HG03039 (cell line): ENCODE results near the gene LRP1B.

Source experiments
- ATAC-seq: cut with Tn5 transposase; IDR thresholded peaks from one replicate; pipeline ENCODE4 v1.9.1; 2021; ENCODE audit warnings: mild to moderate bottlenecking, moderate library complexity; ENCODE audit not compliant: unreplicated experiment

Gene LRP1B

DNA sequence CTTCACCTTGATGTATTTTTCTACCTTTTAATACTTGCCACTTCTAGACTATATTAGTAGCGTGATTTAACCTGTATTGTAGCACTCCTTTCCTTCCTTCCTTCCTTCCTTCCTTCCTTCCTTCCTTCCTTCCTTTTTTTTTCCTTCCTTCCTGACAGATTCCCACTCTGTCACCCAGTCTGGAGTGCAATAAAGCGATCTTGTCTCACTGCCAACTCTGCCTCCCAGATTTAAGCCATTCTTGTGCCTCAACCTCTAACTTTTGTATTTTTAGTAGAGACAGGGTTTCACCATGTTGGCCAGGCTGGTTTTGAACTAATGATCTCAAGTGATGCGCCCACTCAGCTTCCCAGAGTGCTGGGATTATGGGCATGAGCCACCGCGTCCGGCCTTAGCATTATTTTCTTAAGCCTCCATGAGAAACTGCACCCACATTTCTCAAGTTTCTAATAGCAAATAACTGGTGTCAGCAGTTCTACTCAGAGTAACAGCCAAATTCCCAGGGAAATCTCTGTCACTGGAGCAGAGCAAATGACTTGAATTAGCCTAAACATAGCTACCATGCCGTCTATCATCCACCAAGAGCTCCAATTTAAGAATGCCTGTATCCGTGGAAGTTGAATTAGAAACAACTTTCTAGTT is 529.2 kb downstream of the LRP1B start:
- ATAC-seq = no peak

- ATAC-seq = no peak
These were observed 531.1 kb downstream of the LRP1B start for GRCh38 chr2:141599721-141600120.

DNA sequence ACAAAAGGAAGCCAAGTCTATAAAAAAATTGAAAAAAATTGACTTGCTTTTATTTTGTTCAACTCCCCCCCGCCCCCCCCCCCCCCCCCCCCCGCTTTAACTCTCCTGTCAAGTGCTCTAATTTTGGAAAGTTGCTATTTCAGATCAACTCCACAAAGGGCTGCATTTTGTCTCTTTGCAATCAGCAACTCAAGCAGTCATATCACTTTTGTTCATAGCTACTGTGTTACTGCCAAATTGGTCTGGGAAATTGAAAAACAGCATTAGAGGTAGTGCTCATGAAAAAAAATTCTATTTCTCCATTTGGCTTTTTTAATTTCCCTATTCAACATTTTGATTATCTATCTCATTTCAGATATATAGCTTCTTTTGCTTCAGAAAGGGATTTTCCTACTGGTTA is 531.8 kb downstream of the LRP1B start:
- ATAC-seq = no peak

GRCh38 chr2:141595316-141595920 is 535.4 kb downstream of the LRP1B start:
- no peak for ATAC-seq

DNA sequence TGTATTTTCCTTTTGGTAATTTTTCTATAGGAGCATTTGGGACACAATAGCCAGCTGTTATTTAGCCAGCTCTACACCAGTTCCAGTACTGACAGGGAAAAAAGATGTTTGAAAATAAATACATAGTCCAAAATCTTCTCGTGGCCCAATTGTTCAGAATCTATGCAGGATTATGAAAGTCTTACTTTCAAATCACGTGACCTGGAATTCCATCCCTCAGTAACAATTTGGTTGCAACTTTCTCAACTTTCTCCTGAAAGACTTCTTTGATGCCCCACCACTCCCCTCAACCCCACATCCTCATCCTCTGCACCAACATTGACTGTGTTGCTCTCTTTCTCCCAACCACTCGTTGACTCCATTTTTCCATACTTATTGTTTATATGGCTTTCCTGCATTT is 539.0 kb downstream of the LRP1B start:
- no peak for ATAC-seq

- no peak for ATAC-seq
These were observed 540.2 kb downstream of the LRP1B start for GRCh38 chr2:141590620-141591019.

DNA sequence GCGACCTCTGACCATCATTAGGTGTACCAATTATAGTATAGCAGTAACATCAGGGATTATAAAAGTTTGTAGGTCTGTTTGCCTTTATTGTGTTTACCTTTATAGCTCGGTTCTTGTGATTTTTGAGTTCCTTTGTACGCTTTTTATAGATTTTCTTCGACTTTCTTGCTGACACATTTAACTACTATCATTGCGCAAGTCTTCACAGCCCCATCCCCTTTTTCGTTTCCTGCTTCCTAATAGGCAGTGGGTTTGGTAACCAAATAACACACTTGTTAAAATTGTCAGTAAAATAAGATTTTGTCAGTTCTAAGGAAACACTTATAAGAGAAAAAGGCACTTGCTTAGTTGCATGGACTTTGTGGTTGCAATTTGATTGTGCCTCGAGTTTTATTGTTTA is 541.5 kb downstream of the LRP1B start:
- no peak for ATAC-seq

DNA sequence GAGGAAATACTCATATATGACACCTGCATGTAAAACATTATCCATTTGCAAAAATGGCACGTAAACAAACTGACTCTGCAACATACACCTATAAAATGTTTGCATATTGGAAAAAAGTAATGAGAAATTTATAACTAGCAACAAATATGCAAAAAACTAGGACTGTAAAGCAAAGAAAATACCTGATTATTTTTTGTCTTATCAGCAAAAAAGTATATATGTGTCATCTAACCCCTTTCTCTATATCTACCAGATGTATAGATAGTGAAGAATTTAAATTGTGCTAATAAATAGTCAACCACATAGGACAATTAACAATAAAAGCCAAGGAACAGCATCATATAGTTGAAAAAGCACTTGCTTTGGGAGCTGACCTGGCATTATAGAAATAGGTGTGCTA is 543.8 kb downstream of the LRP1B start:
- no peak for ATAC-seq

GRCh38 chr2:141582213-141582612 is 548.6 kb downstream of the LRP1B start:
- no peak for ATAC-seq

DNA sequence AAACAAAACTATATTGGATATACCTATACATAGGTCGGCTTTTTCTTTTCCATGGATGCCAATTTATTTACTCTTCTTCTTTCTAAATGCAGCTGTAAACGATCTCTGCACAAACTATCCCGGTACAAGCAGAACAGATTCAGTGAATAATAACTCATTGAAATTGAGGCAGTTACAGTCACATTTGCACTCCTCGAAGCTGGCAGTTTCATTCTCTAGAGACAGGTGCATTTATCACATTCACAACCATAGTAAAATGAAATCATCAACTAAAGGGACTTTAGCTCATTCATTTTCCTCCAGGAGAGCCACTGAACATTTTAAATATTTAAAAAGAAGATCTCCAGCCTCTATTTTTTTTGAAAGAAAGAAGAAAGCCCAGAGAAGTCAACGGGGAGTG is 551.7 kb downstream of the LRP1B start:
- ATAC-seq = no peak

- ATAC-seq = no peak
These were observed 560.2 kb downstream of the LRP1B start for GRCh38 chr2:141570474-141571131.

DNA sequence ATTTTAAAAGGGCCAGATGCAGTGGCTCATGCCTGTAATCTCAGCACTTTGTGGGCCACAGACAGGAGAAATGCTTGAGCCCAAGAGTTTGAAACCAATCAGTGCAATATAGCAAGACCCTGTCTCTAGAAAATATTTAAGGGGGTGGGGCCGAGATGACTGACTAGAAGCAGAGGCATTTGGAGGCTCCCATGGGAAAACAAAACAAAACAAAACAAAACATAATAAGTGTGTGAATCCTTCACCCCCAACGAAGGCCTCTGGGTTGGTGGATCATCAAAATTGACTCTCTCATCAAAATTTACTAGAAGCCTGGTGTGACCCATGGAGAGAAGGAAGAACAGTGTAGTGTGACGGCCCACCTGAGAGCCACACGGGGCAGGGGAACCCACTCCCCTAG is 560.9 kb downstream of the LRP1B start:
- no peak for ATAC-seq

GRCh38 chr2:141565597-141565996 is 565.2 kb downstream of the LRP1B start:
- ATAC-seq = no peak

DNA sequence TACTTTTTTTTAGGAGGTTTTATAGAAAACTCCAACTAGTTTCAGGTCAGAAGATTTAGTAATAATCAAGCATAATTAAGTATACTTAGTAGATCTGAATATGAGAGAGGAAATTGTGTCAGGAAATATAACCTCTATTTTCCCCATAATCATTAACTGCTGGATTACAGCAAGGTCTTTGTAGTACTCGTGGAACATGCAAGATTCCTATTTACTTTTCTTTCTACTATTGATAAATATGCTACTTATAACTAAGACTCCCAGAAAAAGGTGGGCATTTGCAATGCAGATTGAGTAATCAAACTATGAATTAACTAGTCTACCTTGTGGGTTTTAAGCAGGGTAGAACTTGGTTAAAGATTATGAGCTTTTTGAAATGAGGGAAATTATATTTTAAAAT is 570.1 kb downstream of the LRP1B start:
- ATAC-seq = no peak

GRCh38 chr2:141557329-141558095 is 573.3 kb downstream of the LRP1B start:
- ATAC-seq = peak; percentile 57

DNA sequence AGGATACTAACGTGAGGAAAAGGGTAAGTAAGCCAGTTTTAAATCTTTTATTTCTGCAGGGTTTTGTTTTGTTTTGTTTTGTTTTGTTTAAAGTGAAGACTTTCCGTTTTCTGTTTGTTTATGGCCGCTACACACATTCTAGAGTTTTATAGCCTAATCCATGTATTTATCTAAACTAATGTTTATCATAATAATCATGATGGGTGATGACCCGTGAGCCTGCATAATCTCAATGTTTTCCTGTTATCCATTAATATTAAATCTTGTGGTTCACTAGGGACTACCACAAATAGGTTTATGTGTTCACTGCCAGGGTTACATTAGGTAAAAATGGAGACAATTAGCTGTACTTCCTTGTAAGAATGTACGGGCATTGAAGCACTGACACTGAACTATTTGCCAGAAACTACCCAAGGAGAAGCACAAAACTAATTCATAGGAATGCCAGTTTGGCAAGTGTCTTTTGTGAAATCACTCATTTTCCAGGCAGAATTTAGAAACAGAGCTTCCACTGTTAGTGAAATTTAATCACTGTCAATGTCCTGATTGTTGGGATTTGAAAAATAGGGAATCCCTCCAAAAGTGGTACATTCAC is 574.8 kb downstream of the LRP1B start:
- no peak for ATAC-seq

DNA sequence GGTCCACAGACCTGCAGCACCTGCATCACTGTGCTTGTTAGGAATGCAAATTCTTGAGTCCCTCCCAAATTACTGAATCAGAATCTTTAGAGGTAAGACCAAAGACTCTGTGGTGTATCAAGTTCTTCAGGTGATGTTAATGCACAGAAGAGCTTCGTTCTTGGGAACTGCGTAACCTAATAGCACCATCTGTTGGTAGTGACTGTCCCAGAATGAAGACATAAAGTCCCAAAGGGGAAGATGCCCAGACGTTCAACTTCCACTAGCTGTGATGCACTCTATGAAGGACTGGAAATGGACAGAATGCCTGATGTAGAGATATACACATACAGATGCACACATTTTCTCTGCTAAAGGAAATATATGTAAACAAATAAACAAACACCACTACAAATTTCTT is 576.0 kb downstream of the LRP1B start:
- peak; percentile 82 for ATAC-seq

DNA sequence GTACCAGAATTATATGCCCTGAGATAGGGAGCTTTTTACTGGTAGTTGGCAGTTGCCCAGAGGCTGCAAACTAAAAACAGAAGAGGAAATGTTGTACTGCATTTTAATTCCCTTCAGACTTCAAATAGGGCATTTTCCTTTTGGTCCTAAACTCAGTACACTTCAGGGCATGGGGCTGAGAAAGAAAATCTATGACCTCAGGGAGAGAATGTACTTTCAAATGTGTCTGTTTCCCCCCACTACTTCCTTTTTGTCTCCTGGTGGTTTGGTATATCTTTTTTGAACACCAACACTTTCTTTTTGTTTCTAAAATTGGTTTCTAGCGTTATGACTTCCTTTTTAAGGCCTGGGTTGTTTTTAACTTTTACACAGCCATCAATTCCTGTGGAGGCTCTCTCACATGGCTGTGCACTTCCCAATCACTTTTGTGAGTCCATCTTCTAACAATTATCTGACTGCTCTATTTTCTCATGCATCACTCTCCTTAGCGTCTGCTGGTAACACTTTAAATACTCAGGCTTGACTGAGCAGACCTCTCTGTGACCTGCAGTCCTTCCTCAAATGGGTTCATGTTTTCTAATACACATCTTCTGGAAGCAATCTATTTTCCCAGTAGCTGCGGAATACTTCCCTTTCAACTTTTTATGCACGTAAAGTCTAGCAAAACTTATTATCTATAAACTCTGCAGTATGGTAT is 596.0 kb downstream of the LRP1B start:
- ATAC-seq = peak; percentile 78

DNA sequence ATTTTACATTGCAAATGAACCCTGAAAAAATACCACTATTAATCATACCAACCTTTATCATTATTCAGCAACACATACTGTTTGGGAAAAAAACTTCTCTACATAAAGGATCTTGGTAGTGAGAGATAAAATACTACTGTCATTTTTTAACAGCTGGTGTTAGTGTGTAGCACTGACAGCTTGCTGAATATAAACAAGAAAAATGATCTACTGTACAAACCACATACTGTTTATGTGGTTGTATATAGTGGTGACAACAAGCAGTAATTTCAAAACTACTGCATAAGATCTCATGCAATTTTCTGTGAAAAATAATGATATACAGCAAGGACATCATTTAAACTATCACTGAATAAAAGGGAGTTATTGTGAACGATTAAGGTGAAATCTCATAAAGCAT is 601.2 kb downstream of the LRP1B start:
- no peak for ATAC-seq

GRCh38 chr2:141528990-141529389 is 601.8 kb downstream of the LRP1B start:
- ATAC-seq = peak; percentile 77

GRCh38 chr2:141526760-141527159 is 604.1 kb downstream of the LRP1B start:
- no peak for ATAC-seq
